Peyer's patch (tissue), 4 donors: ENCODE results near the gene PSMD13.

Experiments
- CTCF ChIP-seq, 6 experiments: fragments of 450-650 bp in 4 of 6; fragments of 200-600 bp in 2 of 6; sonication (generic) in 1 of 6; IDR thresholded peaks; one replicate each; pipeline ENCODE4 v1.5.1; 2017 to 2019; ENCODE audit warnings: antibody characterized with exemption in 6 of 6, mild to moderate bottlenecking in 3 of 6, moderate library complexity in 1 of 6
- POLR2A ChIP-seq, 2 donors: fragments of 450-650 bp; IDR thresholded peaks; one replicate each; pipeline ENCODE4 v1.5.1; 2017; ENCODE audit warnings: antibody characterized with exemption in 2 of 2, mild to moderate bottlenecking in 2 of 2, moderate library complexity in 2 of 2

GRCh38 chr11:289398-289711, 52.6 kb downstream of the PSMD13 start:
- TF ChIP-seq CTCF (IDR thresholded peaks at IDR 0.05) = no peak
- no peak for TF ChIP-seq POLR2A (IDR thresholded peaks at IDR 0.05)
